Ureter (tissue), 1 donor: ENCODE data around the gene WWP2. TPM values are rescaled to one million over a fixed set of nuclear protein-coding genes. Genes with fewer than 3 reads are reported as not detected.
"Not testable (repeated sequence)": the region's sequence is repeated elsewhere in the genome, so short reads cannot be mapped to it uniquely, and the experiment has no call there.

Experiments
- DNase-seq: peaks from one replicate; pipeline ENCODE4 v3.0.0-alpha.2; 2020; ENCODE audit warnings: low spot score
- total RNA-seq: library from RNA; stranded (reverse); gene quantifications from one replicate; pipeline ENCODE4 v1.2.4, GENCODE V29; 2023
- donor health status: DM: yes; HTN: yes; CAD: no.

WWP2 gene
- total RNA-seq, 1 donor from 2014 or later = 97.8 TPM

GRCh38 chr16:69942627-69943170, 180.6 kb downstream of the WWP2 start:
- DNase-seq = no peak

GRCh38 chr16:69943241-69944036, 181.3 kb downstream of the WWP2 start:
- not testable (repeated sequence) for DNase-seq

- not testable (repeated sequence) for DNase-seq
Measured at GRCh38 chr16:69950411-69950810, 188.3 kb downstream of the WWP2 start.

- not testable (repeated sequence) for DNase-seq
Measured at GRCh38 chr16:69951017-69951671, 189.0 kb downstream of the WWP2 start, which contains the start of gene CLEC18A. Gene CLEC18A, plus strand, starts transcription at chr16:69951334. Its CDS starts 33 bp downstream, at chr16:69951367.

GRCh38 chr16:69951672-69952031, 189.5 kb downstream of the WWP2 start:
- DNase-seq = not testable (repeated sequence)

GRCh38 chr16:69952116-69952515, 190.0 kb downstream of the WWP2 start:
- DNase-seq = not testable (repeated sequence)

- not testable (repeated sequence) for DNase-seq
Measured at GRCh38 chr16:69952572-69953355, 190.6 kb downstream of the WWP2 start.

- DNase-seq = not testable (repeated sequence)
Measured at GRCh38 chr16:69954241-69954640, 192.1 kb downstream of the WWP2 start.

- DNase-seq = not testable (repeated sequence)
Measured at GRCh38 chr16:69963312-69963711, 201.2 kb downstream of the WWP2 start.

- peak; percentile 57 for DNase-seq
Measured at GRCh38 chr16:69964960-69965660, 203.0 kb downstream of the WWP2 start.

GRCh38 chr16:69965661-69966054, 203.5 kb downstream of the WWP2 start:
- not testable (repeated sequence) for DNase-seq

- not testable (repeated sequence) for DNase-seq
Measured at GRCh38 chr16:69967688-69968087, 205.6 kb downstream of the WWP2 start.

GRCh38 chr16:69968125-69968524, 206.0 kb downstream of the WWP2 start:
- not testable (repeated sequence) for DNase-seq

GRCh38 chr16:69969657-69970056, 207.5 kb downstream of the WWP2 start:
- not testable (repeated sequence) for DNase-seq

- not testable (repeated sequence) for DNase-seq
Measured at GRCh38 chr16:69972120-69972519, 210.0 kb downstream of the WWP2 start.

GRCh38 chr16:69972935-69973334, 210.8 kb downstream of the WWP2 start:
- DNase-seq = not testable (repeated sequence)

GRCh38 chr16:69985196-69985595, 223.1 kb downstream of the WWP2 start:
- not testable (repeated sequence) for DNase-seq
